ENCODE data around the gene PPARD. TPM values are rescaled to one million over a fixed set of nuclear protein-coding genes. Genes with fewer than 3 reads are reported as not detected.
"Not testable (repeated sequence)": the region's sequence is repeated elsewhere in the genome, so short reads cannot be mapped to it uniquely, and the experiment has no call there.

The PPARD gene
- 2.9 and 5.6 TPM in 2 replicates for total RNA-seq (2014; rRNA removed; shearing (Covaris generic))

DNA sequence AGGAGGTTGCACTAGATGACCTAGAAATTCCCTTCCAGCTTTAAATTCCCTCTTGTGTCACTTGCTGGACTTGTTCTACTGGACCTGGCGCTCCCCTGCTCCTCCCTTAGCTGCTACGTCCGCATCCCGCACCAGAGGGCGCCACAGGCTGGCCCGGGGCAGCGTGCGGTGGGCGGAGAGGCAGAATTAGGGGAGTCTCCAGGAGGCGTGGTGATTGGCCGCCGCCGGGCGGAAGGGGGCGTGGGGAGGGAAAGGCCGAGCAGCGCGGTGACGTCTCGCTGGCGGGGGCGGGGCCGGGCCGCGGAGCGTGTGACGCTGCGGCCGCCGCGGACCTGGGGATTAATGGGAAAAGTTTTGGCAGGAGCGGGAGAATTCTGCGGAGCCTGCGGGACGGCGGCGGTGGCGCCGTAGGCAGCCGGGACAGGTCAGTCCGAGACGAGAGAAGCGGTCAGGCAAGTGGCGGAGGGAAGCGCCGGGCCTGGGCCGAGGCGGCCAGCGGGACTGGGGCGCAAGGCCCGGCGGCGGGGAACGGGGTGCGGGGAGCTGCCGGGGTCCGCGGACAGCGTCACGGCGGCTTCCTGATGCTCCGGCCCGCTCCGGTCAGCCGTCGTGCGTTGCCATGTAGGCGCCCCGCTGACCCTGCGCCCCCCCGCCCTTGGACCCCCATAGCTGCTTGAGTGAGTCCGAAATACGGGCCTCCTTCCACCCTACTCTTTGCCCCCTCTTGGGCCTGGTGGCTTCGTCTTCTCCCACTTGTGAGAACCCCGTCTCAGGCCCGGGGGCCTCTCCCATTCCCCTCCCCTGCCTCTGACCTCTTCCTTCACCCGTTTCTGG is at the start of gene PPARD:
TSS of gene PPARD (plus strand) at position 301 of the 834 bp plus-strand sequence. CDS start 68,530 bp downstream, outside the sequence.
- DNase-seq (ENCODE audit: low read depth): peak; percentile 99

GRCh38 chr6:35293681-35294080 is 48.7 kb upstream of the PPARD start:
- no peak for DNase-seq (ENCODE audit: low read depth)

GRCh38 chr6:35294308-35294945 is 47.9 kb upstream of the PPARD start:
- DNase-seq (ENCODE audit: low read depth): peak; percentile 53

DNA sequence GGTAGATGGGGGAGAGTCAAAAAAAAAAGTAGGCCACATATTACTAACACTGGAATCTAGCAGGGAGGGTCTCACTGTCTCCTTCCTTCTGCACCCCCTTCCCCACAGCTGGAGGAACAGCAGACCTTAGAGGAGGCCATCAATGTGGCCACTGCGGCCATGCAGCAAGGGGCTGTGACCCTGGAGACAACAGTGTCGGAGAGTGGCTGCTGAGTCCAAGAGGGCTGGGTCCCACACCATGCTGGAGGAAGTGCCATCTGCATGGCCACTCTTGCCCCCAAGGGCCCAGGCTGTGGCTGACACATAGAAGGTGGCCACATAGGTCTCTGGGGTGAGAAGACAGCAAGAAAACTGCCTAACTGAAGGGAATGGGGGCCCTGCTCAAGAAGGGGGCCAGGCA is 47.3 kb upstream of the PPARD start:
- DNase-seq (ENCODE audit: low read depth): no peak

GRCh38 chr6:35295521-35296315 is 46.6 kb upstream of the PPARD start:
- no peak for DNase-seq (ENCODE audit: low read depth)

DNA sequence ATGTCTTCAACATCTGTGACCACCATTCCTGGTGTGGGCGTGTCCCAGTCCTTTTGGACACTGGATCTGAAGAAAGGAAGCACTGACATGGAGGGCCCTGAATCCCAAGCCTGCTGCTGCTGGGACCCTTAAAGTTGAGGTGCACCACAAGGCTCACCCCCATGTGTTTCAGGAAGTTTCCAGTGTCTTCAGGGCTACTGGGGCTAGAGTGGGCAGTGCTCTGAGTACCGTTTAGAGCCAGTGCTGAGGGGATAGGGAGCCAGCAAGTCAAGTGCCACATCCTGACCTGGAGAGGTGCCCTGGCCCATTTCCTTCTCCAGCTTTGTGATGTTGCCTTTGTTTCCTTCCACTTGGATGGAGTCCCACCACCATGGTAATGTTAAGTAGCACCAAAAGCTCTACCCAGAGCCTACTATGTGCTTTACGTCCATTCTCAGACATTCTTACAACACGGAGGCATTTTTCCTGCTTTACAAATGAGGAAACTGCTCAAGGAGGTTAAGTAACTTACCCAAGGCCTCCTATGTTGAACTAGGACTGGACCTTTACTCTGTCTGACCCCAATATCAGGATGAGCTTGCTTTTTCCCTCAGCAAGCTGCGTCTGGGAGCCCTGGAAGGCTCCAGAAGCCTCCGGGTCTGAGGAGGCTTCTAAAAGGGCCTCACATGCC is 45.3 kb upstream of the PPARD start:
- DNase-seq (ENCODE audit: low read depth): no peak

DNA sequence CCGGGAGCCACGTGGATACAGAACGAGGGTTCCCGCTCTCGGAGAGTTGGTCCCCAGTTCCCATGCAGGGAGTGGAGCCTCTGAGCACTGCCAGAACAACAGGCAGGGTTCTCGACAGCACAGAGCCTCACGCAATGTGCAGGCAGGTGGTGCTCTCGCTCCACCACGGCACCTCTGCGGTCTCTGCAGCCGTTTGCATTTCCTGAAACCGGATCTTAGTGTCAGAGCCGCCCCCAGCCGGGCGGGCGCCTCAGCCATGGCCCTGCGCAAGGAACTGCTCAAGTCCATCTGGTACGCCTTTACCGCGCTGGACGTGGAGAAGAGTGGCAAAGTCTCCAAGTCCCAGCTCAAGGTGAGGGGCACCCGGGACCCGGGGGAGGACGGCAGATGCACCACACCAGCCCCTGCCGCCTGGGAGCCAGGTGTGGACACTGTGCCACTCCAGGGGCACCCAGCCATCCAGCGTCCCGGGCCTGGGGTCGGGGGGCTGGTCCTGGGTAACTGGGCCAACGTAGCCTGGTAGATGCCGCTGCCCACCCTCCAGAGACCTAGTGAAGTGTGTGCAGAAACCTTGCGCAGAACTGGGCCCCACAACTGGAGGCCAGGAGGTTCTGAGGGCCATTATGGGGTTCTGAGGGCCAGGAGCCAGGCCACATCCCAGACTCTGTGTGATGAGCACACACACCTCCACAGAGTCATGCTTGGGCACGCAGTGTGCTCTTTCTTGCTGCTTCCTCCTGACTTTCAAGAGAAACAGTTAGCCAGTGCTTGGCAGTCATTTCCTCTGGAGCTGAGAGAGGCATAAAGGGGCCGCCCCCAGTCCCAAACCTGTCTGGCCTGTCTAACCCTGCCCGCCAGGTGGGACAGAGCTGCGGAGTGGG is 44.5 kb upstream of the PPARD start, which contains the start of gene DEF6:
TSS of gene DEF6 (plus strand) at position 218 of the 881 bp plus-strand sequence. CDS start at position 257, 39 bp downstream.
- DNase-seq (ENCODE audit: low read depth): peak; percentile 95

GRCh38 chr6:35298625-35299140 is 43.7 kb upstream of the PPARD start:
- DNase-seq (ENCODE audit: low read depth): no peak

- no peak for DNase-seq (ENCODE audit: low read depth)
Measured at GRCh38 chr6:35299674-35300073, 42.7 kb upstream of the PPARD start.

DNA sequence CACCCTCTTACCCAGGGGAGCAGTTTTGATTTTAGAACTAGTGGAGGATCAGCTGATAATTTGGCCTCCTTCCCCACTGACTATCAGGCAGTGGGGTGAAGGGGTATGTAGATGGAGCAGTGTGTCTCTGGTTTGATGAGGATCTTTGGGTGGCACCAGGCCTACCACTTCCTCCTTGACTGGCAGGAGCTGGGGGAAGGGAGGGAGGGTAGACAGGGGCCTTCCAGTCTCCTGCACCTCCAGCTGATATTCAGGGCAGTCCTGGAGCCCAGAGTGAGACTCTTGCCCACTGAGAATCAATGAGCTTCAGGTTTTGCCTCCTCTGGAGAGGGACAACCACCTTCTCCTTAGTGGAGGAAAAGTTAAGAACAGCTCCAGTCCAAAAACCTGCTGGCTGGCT is 41.5 kb upstream of the PPARD start:
- DNase-seq (ENCODE audit: low read depth): no peak

DNA sequence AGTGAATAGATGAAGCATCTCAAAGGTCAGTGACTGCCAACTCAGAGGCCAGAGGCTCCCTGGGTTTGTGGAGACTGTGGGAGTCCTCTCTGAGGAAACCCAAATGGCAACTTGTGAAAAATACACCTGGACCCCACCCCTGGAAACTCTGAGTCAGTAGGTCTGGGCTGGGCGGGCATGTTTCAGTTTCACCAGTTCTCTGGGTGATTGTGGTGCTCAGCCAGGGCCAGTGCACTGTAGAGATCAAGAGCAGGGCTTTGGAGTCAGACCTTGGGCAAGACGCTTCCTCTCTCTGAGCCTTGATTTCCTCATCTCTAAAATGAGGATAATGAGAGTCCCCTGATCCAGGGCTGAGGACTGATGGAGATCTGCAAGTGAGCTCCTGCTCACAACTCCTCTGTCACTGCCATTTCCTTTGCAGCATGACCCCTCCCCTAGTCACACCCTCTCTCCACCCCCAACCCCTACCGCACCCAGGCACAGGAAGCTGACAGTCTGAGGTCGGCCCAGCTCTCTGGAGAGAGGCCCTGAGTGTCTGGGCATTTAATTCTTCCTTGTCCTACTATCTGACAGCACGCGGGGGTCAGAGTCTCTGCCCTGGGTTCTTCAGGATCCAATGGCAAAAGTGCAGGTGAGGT is 39.6 kb upstream of the PPARD start:
- peak; percentile 79 for DNase-seq (ENCODE audit: low read depth)

DNA sequence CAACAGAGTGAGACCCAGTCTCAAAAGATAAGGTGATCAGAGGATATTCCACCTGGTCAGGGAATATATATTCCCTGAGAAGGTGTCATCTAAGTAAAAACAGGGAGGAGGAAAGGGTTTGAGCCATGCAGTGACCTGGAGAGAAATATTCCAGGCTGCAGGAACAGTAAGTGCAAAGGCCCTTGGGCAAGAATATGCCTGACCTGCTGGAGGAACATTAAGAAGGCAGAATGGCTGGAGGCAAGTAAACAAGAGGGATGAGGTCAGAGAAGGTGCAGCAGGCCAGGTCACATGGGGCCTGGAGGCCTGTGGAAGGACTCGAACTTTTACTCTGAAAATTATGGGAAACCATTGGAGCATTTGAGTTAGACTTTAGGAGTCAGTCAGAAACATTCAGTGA is 38.1 kb upstream of the PPARD start:
- no peak for DNase-seq (ENCODE audit: low read depth)

DNA sequence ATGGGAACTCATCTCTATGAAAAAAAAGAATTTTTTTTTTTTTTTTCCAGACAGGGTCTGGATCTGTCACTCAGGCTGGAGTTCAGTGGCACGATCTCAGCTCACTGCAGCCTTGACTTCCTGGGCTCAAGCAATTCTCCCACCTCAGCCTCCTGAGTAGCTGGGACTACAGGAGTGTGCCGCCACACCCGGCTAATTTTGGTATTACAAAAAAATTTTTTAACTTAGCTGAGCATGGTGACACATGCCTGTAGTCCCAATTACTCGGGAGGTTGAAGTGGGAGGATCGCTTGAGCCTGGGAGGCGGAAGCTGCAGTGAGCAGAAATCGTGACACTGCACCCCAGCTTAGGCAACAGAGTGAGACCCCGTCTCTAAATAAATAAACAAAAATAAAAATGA is 37.2 kb upstream of the PPARD start:
- peak; percentile 29 for DNase-seq (ENCODE audit: low read depth)

GRCh38 chr6:35307138-35307537 is 35.2 kb upstream of the PPARD start:
- not testable (repeated sequence) for DNase-seq (ENCODE audit: low read depth)

DNA sequence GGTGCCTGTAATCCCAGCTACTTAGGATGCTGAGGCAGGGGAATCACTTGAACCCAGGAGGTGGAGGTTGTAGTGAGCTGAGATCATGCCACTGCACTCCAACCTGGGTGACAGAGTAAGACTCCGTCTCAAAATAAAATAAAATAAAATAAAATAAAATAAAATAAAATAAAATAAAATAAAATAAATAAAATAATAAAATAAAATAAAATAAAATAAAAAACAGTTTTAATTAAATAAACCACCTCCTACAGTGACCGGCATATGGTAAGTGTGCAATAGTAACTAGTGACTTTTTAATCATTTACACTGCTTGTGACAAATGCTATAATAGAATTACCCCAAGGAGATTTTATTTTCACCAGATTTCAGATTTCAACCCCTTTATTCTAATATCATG is 33.8 kb upstream of the PPARD start:
- DNase-seq (ENCODE audit: low read depth): not testable (repeated sequence)

GRCh38 chr6:35309611-35310264 is 32.6 kb upstream of the PPARD start:
- DNase-seq (ENCODE audit: low read depth): no peak

DNA sequence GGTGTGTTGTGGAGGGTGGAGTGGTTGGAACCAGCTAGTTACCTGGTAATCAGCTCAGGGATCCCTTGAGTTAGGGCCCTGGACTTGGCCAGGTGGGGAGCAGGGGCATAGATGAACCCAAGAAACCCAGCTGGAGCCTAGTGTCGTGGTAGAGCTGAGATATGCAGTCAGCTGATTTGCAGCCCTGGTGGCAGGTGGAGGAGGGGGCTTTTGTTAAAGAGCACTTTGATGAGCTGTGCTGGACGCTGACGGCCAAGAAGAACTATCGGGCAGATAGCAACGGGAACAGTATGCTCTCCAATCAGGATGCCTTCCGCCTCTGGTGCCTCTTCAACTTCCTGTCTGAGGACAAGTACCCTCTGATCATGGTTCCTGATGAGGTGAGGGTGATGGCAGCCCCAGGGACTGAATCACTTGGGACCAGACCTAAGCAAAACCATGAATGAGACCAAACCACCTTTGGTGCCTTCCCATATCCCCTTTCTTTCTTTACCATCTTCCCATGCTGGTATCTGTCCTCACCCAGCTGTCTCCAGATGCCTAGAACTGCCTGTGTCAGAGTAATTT is 32.0 kb upstream of the PPARD start:
- no peak for DNase-seq (ENCODE audit: low read depth)

DNA sequence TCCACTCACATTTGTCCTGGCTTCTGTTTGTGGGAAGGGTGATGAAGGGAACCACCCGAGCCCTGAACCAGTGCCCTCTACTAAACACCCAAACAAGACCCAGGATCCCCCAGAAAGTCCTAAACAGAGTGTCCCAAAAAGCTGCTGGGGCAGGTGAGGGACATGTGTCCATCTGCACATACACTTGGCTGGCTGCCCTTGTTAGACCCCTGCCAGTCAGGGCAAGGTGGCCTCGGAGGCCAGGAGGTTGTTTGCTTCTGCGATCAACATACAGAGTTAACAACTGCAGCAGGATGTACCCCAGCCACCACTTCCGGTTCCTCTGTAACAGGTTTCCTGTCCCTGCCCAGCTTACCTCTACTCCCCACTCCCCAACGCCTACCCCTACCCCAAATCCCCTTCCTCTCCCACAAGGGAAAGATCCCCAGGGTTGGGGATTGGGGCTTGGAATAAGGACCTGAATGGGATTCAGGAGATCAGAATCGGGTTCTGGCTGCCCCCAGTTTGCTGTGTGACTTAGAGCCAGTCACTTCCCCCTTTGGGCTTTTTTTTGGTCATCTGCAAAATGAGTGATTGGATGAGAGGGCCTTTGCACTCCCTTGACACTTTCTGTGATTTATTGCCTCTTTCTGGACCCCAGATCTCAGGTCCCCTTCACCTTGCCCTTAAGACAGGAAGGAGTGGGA is 30.8 kb upstream of the PPARD start:
- DNase-seq (ENCODE audit: low read depth): no peak

All from Daoy (cell line).